Activated CD8-positive, alpha-beta memory T cell treated with anti-CD3 and anti-CD28 coated beads, Interleukin-2, amount 10 ng/mL, durations not matched to agents 7 days and 5 days (primary cell): ENCODE results near the gene SDC1. TPM values are rescaled to one million over a fixed set of nuclear protein-coding genes. Genes with fewer than 3 reads are reported as not detected.

ENCODE experiments used
- ATAC-seq: fragments of 150-1000 bp; cut with Tn5 transposase; one replicate; pipeline ENCODE4 v1.10.0; 2021; ENCODE audit warnings: moderate library complexity
- CTCF ChIA-PET: fragments of 350-600 bp; sonication (Branson Sonifier 250); formaldehyde crosslinking; loops from one replicate; lab custom pipeline; 2021; ENCODE audit warnings: antibody characterized with exemption; lab: Charles Lee
- DNase-seq: peaks from one replicate; pipeline ENCODE4 v3.0.0-alpha.2; 2020
- H3K27ac Mint-ChIP-seq: one replicate; pipeline ENCODE4 v1.8.0; 2021; ENCODE audit warnings: mild to moderate bottlenecking, mixed read lengths
- H3K27me3 Mint-ChIP-seq: one replicate; pipeline ENCODE4 v1.8.0; 2021; ENCODE audit warnings: mixed read lengths
- H3K36me3 Mint-ChIP-seq: one replicate; pipeline ENCODE4 v1.8.0; 2021; ENCODE audit warnings: mild to moderate bottlenecking, mixed read lengths
- H3K4me1 Mint-ChIP-seq: one replicate; pipeline ENCODE4 v1.8.0; 2021; ENCODE audit warnings: mixed read lengths
- H3K4me3 Mint-ChIP-seq: one replicate; pipeline ENCODE4 v1.8.0; 2021; ENCODE audit warnings: mild to moderate bottlenecking, moderate library complexity, mixed read lengths
- H3K9me3 Mint-ChIP-seq: one replicate; pipeline ENCODE4 v1.8.0; 2022; ENCODE audit warnings: low read depth, mixed read lengths
- total RNA-seq, 2 experiments: library from RNA; stranded (reverse); gene quantifications; one replicate each; pipeline ENCODE4 v1.2.3, GENCODE V29; 2021

The SDC1 gene
- total RNA-seq, 2 experiments from 2014 or later: 0.42 TPM; not detected in 1

- CTCF ChIA-PET: interaction anchor here (1.1 to 1.3 kb wide), 3 partner anchors 10 to 200 kb away, joined by 3 to 5 read pairs (median 3); partner anchors contain the start of gene SDC1
- H3K27me3 Mint-ChIP-seq: peaks cover 9% of the 10 kb centered on the region
- no peak overlapping the region for H3K4me3 Mint-ChIP-seq
- ATAC-seq (no peak), DNase-seq (no peak)
- no peak overlapping the region for H3K27ac Mint-ChIP-seq
- no peaks in the 10 kb centered on the region for H3K36me3 Mint-ChIP-seq
- no peaks in the 10 kb centered on the region for H3K4me1 Mint-ChIP-seq
- H3K9me3 Mint-ChIP-seq: no peaks in the 10 kb centered on the region
Observed at GRCh38 chr2:20215183-20216040, 9.5 kb downstream of the SDC1 start.

GRCh38 chr2:20214566-20215182 lies 10.3 kb downstream of the SDC1 start:
- Mint-ChIP-seq H3K36me3 (no peaks in the 10 kb centered on the region), H3K27me3 (peaks cover 3% of the 10 kb centered on the region), H3K9me3 (no peaks in the 10 kb centered on the region), H3K4me1 (no peaks in the 10 kb centered on the region), H3K4me3 (no peak overlapping the region), H3K27ac (no peak overlapping the region)
- CTCF ChIA-PET: interaction anchor here (1.1 to 1.3 kb wide), 3 partner anchors 11 to 199 kb away, joined by 3 to 5 read pairs (median 3); partner anchors contain the start of gene SDC1
- no peak for ATAC-seq
- DNase-seq: no peak

GRCh38 chr2:20213651-20214565 lies 11.0 kb downstream of the SDC1 start:
- Mint-ChIP-seq H3K4me1 (no peaks in the 10 kb centered on the region), H3K27ac (no peak overlapping the region), H3K9me3 (no peaks in the 10 kb centered on the region), H3K4me3 (no peak overlapping the region), H3K36me3 (no peaks in the 10 kb centered on the region), H3K27me3 (peaks cover 3% of the 10 kb centered on the region)
- DNase-seq (no peak), ATAC-seq (no peak)
- CTCF ChIA-PET: interaction anchor here (1.1 to 1.3 kb wide), 4 partner anchors 12 to 198 kb away, joined by 3 to 5 read pairs (median 3); partner anchors contain the start of gene SDC1

- CTCF ChIA-PET: interaction anchor here (1.1 kb wide), 1 partner anchor 13 kb away, joined by 3 read pairs; no protein-coding TSS in a partner anchor
- H3K4me3 Mint-ChIP-seq: no peak overlapping the region
Observed at GRCh38 chr2:20212871-20213503, 11.9 kb downstream of the SDC1 start.

GRCh38 chr2:20212459-20212870 lies 12.5 kb downstream of the SDC1 start:
- H3K4me1 Mint-ChIP-seq: no peaks in the 10 kb centered on the region
- ATAC-seq: no peak
- H3K36me3 Mint-ChIP-seq: no peaks in the 10 kb centered on the region
- H3K27ac Mint-ChIP-seq: no peak overlapping the region
- H3K9me3 Mint-ChIP-seq: no peaks in the 10 kb centered on the region
- H3K27me3 Mint-ChIP-seq: peaks cover 3% of the 10 kb centered on the region
- DNase-seq: no peak
- no peak overlapping the region for H3K4me3 Mint-ChIP-seq
- CTCF ChIA-PET: interaction anchor here (1.1 kb wide), 1 partner anchor 13 kb away, joined by 3 read pairs; no protein-coding TSS in a partner anchor

More at GRCh38 chr2:20212871-20213503, 11.9 kb downstream of the SDC1 start:
- H3K27ac Mint-ChIP-seq: no peak overlapping the region
- peaks cover 3% of the 10 kb centered on the region for H3K27me3 Mint-ChIP-seq
- DNase-seq (no peak), ATAC-seq (no peak)
- no peaks in the 10 kb centered on the region for H3K36me3 Mint-ChIP-seq
- no peaks in the 10 kb centered on the region for H3K4me1 Mint-ChIP-seq
- no peaks in the 10 kb centered on the region for H3K9me3 Mint-ChIP-seq

- peaks cover 3% of the 10 kb centered on the region for H3K27me3 Mint-ChIP-seq
- H3K4me1 Mint-ChIP-seq: peaks cover 3% of the 10 kb centered on the region
- no peaks in the 10 kb centered on the region for H3K9me3 Mint-ChIP-seq
- ATAC-seq: no peak
- CTCF ChIA-PET: no interaction called here
- H3K4me3 Mint-ChIP-seq: no peak overlapping the region
- H3K36me3 Mint-ChIP-seq: no peaks in the 10 kb centered on the region
- no peak overlapping the region for H3K27ac Mint-ChIP-seq
- no peak for DNase-seq
Observed at GRCh38 chr2:20211860-20212458, 13.0 kb downstream of the SDC1 start.

- peaks cover 3% of the 10 kb centered on the region for H3K27me3 Mint-ChIP-seq
- peaks cover 4% of the 10 kb centered on the region for H3K4me1 Mint-ChIP-seq
- H3K4me3 Mint-ChIP-seq: no peak overlapping the region
- no peaks in the 10 kb centered on the region for H3K9me3 Mint-ChIP-seq
- ATAC-seq: no peak
- DNase-seq: no peak
- H3K27ac Mint-ChIP-seq: no peak overlapping the region
- CTCF ChIA-PET: no interaction called here
- H3K36me3 Mint-ChIP-seq: no peaks in the 10 kb centered on the region
Observed at GRCh38 chr2:20211420-20211819, 13.5 kb downstream of the SDC1 start.

GRCh38 chr2:20210462-20210861 lies 14.5 kb downstream of the SDC1 start:
- CTCF ChIA-PET: interaction anchor here (2.8 kb wide), 1 partner anchor 15 kb away, joined by 10 read pairs; the partner anchor contains the start of gene SDC1
- H3K27me3 Mint-ChIP-seq: peaks cover 3% of the 10 kb centered on the region
- no peak for ATAC-seq
- peaks cover 4% of the 10 kb centered on the region for H3K4me1 Mint-ChIP-seq
- H3K36me3 Mint-ChIP-seq: no peaks in the 10 kb centered on the region
- H3K4me3 Mint-ChIP-seq: no peak overlapping the region
- DNase-seq: no peak
- H3K9me3 Mint-ChIP-seq: no peaks in the 10 kb centered on the region
- no peak overlapping the region for H3K27ac Mint-ChIP-seq

- Mint-ChIP-seq H3K27me3 (peaks cover 3% of the 10 kb centered on the region), H3K4me1 (peaks cover 4% of the 10 kb centered on the region), H3K27ac (no peak overlapping the region), H3K9me3 (no peaks in the 10 kb centered on the region), H3K36me3 (no peaks in the 10 kb centered on the region), H3K4me3 (no peak overlapping the region)
- ATAC-seq: no peak
- DNase-seq: no peak
- CTCF ChIA-PET: interaction anchor here (2.8 kb wide), 1 partner anchor 16 kb away, joined by 10 read pairs; the partner anchor contains the start of gene SDC1
Observed at GRCh38 chr2:20209373-20210109, 15.4 kb downstream of the SDC1 start.

GRCh38 chr2:20208476-20208859 lies 16.5 kb downstream of the SDC1 start:
- no peaks in the 10 kb centered on the region for H3K27me3 Mint-ChIP-seq
- H3K36me3 Mint-ChIP-seq: no peaks in the 10 kb centered on the region
- no peaks in the 10 kb centered on the region for H3K9me3 Mint-ChIP-seq
- DNase-seq (no peak), ATAC-seq (no peak)
- H3K4me3 Mint-ChIP-seq: no peak overlapping the region
- peaks cover 4% of the 10 kb centered on the region for H3K4me1 Mint-ChIP-seq
- CTCF ChIA-PET: interaction anchor here (2.8 kb wide), 1 partner anchor 17 kb away, joined by 10 read pairs; the partner anchor contains the start of gene SDC1
- H3K27ac Mint-ChIP-seq: no peak overlapping the region

- Mint-ChIP-seq H3K36me3 (no peaks in the 10 kb centered on the region), H3K27me3 (no peaks in the 10 kb centered on the region), H3K4me3 (no peak overlapping the region), H3K9me3 (no peaks in the 10 kb centered on the region), H3K27ac (no peak overlapping the region), H3K4me1 (peaks cover 4% of the 10 kb centered on the region)
- no peak for DNase-seq
- ATAC-seq: no peak
- CTCF ChIA-PET: interaction anchor here (0.9 kb wide), 1 partner anchor 18 kb away, joined by 3 read pairs; the partner anchor contains the start of gene SDC1
Observed at GRCh38 chr2:20207051-20207450, 17.9 kb downstream of the SDC1 start.
